Measurements from ENCODE around the gene TNPO3. TPM values are rescaled to one million over a fixed set of nuclear protein-coding genes. Genes with fewer than 3 reads are reported as not detected.
"Not testable (repeated sequence)": the region's sequence is repeated elsewhere in the genome, so short reads cannot be mapped to it uniquely, and the experiment has no call there.

Gene TNPO3
- total RNA-seq, 4 donors from 2014 or later: 34.6 to 48.5 (median 45.2) TPM

GRCh38 chr7:129047761-129048160 lies 7.2 kb downstream of the TNPO3 start:
- Histone ChIP-seq H3K36me3 (peaks cover 0 to 10% of the 10 kb centered on the region in 2 donors), H3K4me3 (no peak overlapping the region), H3K27ac (no peak overlapping the region), H3K9me3 (no peaks in the 10 kb centered on the region), H3K4me1 (peaks cover 0 to 92% (median 5%) of the 10 kb centered on the region in 3 donors), H3K27me3 (no peaks in the 10 kb centered on the region)
- no peak for ATAC-seq
- TF ChIP-seq CTCF (IDR thresholded peaks at IDR 0.05) (no peak), EP300 (IDR thresholded peaks at IDR 0.05) (no peak), POLR2A (IDR thresholded peaks at IDR 0.05) (no peak), POLR2AphosphoS5 (IDR thresholded peaks at IDR 0.05) (no peak)
- 86 to 91% methylated on average over 2 of the region's 2 CpGs for WGBS, 2 donors (ENCODE audit: low coverage in 1 of 2)

- Histone ChIP-seq H3K27me3 (no peaks in the 10 kb centered on the region), H3K4me3 (no peak overlapping the region), H3K36me3 (peaks cover 0 to 10% of the 10 kb centered on the region in 2 donors), H3K27ac (no peak overlapping the region), H3K9me3 (no peaks in the 10 kb centered on the region), H3K4me1 (peaks cover 0 to 85% (median 4%) of the 10 kb centered on the region in 3 donors)
- WGBS, 2 donors (ENCODE audit: low coverage in 1 of 2): 30% methylated on average over 1 of the region's 4 CpGs; no CpG with 5 or more reads in 1 of the 2 donors
- TF ChIP-seq CTCF (IDR thresholded peaks at IDR 0.05) (no peak), EP300 (IDR thresholded peaks at IDR 0.05) (no peak), POLR2AphosphoS5 (IDR thresholded peaks at IDR 0.05) (no peak), POLR2A (IDR thresholded peaks at IDR 0.05) (no peak)
- no peak for ATAC-seq
These were observed 9.2 kb downstream of the TNPO3 start for GRCh38 chr7:129045682-129046081.

GRCh38 chr7:129043012-129043411 lies 11.9 kb downstream of the TNPO3 start:
- Histone ChIP-seq H3K36me3 (peaks cover 0 to 20% of the 10 kb centered on the region in 2 donors), H3K27me3 (no peaks in the 10 kb centered on the region), H3K4me1 (peaks cover 0 to 62% (median 4%) of the 10 kb centered on the region in 3 donors), H3K4me3 (no peak overlapping the region), H3K27ac (no peak overlapping the region), H3K9me3 (no peaks in the 10 kb centered on the region)
- no peak for TF ChIP-seq CTCF (IDR thresholded peaks at IDR 0.05)
- no peak for TF ChIP-seq POLR2AphosphoS5 (IDR thresholded peaks at IDR 0.05)
- TF ChIP-seq POLR2A (IDR thresholded peaks at IDR 0.05): no peak
- no peak for TF ChIP-seq EP300 (IDR thresholded peaks at IDR 0.05)
- 89 to 90% methylated on average over 3 of the region's 3 CpGs for WGBS, 2 donors (ENCODE audit: low coverage in 1 of 2)
- no peak for ATAC-seq

- Histone ChIP-seq H3K4me1 (peaks cover 0 to 51% (median 4%) of the 10 kb centered on the region in 3 donors), H3K36me3 (peaks cover 0 to 28% of the 10 kb centered on the region in 2 donors), H3K4me3 (no peak overlapping the region), H3K9me3 (no peaks in the 10 kb centered on the region), H3K27ac (no peak overlapping the region), H3K27me3 (no peaks in the 10 kb centered on the region)
- no peak for TF ChIP-seq EP300 (IDR thresholded peaks at IDR 0.05)
- TF ChIP-seq POLR2A (IDR thresholded peaks at IDR 0.05): no peak
- TF ChIP-seq CTCF (IDR thresholded peaks at IDR 0.05): no peak
- TF ChIP-seq POLR2AphosphoS5 (IDR thresholded peaks at IDR 0.05): no peak
- ATAC-seq: no peak
- 80 to 82% methylated on average over 3 of the region's 3 CpGs for WGBS, 2 donors (ENCODE audit: low coverage in 1 of 2)
These were observed 13.5 kb downstream of the TNPO3 start for GRCh38 chr7:129041142-129042085.

- not testable (repeated sequence) for H3K4me3 ChIP-seq, H3K27me3 ChIP-seq, ATAC-seq, H3K27ac ChIP-seq, H3K9me3 ChIP-seq
- peaks cover 0 to 22% (median 0%) of the 10 kb centered on the region in 3 donors for H3K4me1 ChIP-seq
- 92 to 100% methylated on average over 1 to 2 of the region's 2 CpGs for WGBS, 2 donors (ENCODE audit: low coverage in 1 of 2)
- peaks cover 0 to 42% of the 10 kb centered on the region in 2 donors for H3K36me3 ChIP-seq
These were observed 16.4 kb downstream of the TNPO3 start for GRCh38 chr7:129038468-129038867.

All from gastroesophageal sphincter (tissue), 4 donors.